NT2/D1 (cell line): Measurements from ENCODE around the gene MON1A.

Source experiments
- YY1 ChIP-seq: IDR thresholded peaks from 2 replicates; pipeline ENCODE4 v1.6.1; 2011; ENCODE audit not compliant: insufficient read length, insufficient read depth
- ZNF274 ChIP-seq: IDR thresholded peaks from 2 replicates; pipeline ENCODE4 v1.6.1; 2011; ENCODE audit warnings: mild to moderate bottlenecking, low read depth, low read length

- TF ChIP-seq ZNF274 = no peak
- no peak for TF ChIP-seq YY1
Observed at GRCh38 chr3:49937090-49937489, 7.5 kb upstream of the MON1A start.
